Stimulated activated CD8-positive, alpha-beta memory T cell treated with anti-CD3 and anti-CD28 coated beads, Interleukin-7, amount 100 ng/mL, for 48 hours (primary cell): ENCODE data around the gene MROH7.

Experiments
- DNase-seq, 2 donors: peaks; one replicate each; pipeline ENCODE4 v3.0.0-alpha.2; 2020; ENCODE audit warnings: low read depth in 1 of 2; ENCODE audit errors: extremely low read depth in 1 of 2

Gene MROH7

DNA sequence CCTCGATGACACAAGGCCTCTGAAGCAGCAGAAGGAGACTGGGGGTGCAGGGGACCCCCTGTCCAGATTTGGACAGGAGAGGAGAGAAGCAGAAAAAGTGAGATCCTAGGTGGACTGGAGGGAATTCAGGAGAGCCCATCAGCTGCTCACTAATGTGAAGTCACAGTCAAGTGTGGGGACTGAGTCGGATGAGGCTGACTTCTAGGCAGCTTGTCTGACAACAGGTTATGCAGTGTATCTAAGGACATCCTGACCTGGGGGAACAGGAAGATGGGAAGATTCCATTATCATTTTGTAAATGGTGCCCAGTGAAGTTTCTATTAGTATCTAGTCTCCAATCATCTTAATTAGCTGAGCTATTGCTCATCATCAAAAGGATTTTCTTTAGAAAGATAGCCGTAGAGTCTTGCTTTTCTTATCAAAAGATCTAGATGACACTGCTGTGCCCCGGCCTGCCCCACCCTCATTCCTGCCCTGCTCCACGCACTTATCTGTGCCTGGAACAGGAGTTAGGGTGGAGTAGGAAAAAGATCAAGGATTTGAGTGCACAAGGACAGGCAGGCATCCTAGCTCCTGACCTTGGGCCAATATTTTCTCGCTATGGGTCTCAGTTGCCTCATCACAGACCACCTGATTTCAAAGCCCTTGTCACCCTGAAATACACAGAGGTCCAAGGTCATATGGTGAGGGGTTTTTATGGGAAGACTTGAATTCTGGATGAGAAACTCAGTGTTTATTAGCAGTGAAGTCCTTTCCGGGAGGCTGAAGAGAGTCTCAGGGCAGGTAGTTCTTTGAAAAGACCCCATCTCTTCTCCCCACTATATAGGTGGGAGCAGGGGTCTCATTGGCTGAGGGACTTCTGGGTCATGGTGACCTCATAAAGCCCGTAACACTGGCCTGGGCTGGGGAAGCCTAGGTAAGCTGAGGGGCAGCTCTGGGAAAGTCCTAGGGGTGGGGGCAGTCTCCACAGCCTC, at the start of gene MROH7:
Gene MROH7, plus strand, starts transcription at position 924 of the 974 bp plus-strand sequence. CDS start 11,141 bp downstream, outside the sequence.
- DNase-seq = no peak

DNA sequence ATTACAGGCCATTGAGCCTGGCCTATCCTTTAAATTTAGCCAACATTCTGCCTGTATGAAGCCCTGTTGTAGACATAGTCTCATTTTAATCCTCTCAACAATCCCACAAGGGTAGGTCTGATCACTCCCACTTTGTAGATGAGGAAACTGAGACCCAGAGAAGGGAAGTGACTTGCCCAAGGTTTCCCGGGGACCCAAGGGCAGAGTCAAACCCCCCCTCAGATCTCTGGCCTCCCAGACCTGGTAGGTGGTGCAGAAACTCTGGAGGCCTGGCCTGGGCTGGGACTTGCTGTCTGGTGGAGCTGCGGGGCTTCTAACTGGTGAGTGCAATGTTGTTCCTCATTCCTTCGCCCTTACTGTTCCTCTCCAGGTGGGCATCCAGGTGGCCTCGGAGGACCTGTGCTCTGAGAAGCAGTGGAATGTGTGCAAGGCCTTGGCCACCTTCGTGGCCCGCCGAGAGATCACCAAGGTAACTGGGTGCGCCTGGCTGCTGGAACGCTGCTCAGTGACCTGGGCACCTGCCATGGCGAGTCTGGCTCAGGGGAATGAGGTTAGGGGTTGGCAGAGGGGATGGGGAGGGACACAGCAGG, 47.9 kb upstream of the MROH7 start:
- no peak for DNase-seq

- DNase-seq = no peak
Observed at GRCh38 chr1:54594463-54594862, 47.1 kb upstream of the MROH7 start.

DNA sequence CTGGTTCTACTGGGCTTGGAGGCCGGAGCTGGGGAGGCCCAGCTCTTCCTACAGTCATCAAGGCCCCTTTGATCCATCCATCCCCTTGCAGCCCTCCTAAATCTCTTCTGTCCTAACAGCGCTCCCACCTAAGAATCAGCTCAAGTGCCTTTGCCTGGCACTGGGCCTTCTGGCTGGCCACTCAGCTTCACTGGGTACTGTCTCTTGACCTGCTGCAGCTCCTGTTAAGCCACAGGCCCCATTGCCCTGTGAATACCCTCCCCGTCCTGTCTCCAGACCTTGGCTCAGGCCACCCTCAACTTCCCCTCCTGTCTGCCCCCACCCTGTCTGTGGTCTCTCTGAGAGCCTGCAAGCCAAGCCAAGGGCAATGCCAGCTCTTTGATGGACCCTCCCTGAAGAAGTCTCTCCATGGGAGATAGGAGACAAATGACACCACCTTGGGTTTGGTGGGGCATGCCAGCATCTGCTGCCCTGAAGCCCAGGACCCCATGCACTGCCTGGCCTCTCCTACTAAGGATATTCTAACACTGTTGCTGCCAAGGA, 45.6 kb upstream of the MROH7 start:
- DNase-seq = no peak

DNA sequence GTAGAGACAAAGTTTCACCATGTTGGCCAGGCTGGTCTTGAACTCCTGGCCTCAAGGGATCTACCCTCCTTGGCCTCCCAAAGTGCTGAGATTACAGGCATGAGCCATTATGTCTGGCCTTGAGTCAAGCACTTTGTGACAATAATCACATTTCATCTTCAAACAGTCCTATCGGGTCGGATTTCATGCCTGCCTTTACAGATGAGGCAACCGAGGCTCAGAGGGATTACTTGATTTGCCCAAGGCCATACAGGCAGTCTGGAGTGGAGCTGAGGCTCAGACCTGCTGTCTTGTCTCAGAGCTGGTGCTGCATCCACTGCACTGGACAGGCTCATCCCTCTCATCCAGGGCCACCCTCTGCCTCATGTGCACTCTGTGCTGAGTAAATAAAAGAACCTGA, 44.8 kb upstream of the MROH7 start:
- DNase-seq = no peak

DNA sequence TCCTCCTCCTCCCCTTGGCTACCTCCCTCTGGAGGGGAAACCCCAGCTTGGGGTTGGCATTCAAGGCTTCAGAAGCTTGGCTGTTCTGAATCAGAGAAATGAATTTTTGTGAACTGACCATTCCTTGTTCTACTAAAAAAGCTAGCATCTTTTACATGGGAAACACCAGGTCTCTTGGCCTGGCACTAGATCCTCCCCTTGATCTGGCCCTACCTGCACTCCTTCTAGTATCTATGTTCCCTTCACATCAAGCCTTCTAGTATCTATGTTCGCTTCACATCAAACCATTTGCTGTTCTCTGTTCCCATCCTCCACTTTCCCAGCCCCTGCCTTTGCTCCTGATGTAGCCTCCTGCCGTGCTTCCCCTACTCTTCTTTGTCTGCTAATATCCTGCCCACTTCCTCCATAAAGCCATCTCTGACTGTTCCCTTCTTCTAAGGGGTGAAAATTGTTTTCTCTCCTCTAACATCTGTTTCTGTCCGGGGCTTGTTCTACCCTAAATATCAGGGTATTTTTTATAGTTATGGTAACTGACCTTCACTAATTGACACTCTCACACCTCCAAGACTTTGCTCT, 44.0 kb upstream of the MROH7 start:
- DNase-seq = no peak

DNA sequence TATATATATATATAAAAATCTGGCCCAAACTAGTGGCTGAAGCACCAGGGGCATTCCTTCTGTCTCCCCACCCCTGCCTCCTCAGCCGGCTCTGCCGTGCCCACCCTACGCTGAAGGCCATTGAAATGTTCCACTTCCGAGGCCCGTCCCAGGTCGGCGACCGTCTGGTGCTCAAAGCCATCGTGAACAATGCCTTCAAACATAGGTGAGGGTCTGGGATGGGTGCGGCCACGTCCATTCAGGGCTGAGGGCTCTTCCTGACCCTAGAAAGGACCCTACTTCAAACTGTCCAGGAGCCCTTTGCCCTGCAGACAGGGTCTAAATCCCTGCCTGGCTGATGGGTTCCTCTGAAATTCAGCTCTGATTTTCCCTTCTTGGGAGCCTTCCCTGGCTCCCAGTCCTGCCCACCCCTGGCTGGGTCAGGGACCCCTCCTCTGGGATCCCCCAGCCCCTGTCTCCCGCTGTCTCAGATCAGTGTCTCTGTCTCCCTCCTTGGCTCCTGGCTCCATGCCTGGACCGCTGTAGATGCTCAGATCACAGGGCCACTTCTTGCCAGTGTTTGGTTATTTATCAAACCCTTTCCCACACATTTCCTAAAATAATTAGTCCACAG, 42.3 kb upstream of the MROH7 start:
- DNase-seq = no peak

GRCh38 chr1:54600947-54601721, 40.5 kb upstream of the MROH7 start:
- no peak for DNase-seq

DNA sequence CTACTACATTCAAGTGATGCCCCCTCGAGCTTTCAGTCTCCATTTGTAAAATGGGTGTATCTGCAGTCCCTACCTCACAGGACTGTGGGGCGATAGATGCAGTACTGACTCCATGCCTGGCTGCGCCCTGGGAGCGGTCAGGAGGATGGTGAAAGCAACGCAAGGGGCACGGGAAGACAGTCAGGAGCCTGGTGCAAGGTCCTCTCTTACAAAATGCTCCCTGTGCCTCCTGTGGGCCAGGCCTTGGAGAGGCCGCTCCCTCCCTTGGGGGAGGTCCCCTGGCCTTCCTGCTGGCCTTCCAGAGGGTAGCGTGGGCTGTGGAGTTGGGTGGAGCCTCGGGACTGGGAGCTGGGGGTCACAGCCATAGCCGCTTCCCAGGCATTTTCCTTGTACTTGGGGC, 39.9 kb upstream of the MROH7 start:
- DNase-seq = no peak

- DNase-seq = no peak
Observed at GRCh38 chr1:54602554-54602953, 39.0 kb upstream of the MROH7 start.

GRCh38 chr1:54603241-54603640, 38.3 kb upstream of the MROH7 start:
- DNase-seq = no peak

DNA sequence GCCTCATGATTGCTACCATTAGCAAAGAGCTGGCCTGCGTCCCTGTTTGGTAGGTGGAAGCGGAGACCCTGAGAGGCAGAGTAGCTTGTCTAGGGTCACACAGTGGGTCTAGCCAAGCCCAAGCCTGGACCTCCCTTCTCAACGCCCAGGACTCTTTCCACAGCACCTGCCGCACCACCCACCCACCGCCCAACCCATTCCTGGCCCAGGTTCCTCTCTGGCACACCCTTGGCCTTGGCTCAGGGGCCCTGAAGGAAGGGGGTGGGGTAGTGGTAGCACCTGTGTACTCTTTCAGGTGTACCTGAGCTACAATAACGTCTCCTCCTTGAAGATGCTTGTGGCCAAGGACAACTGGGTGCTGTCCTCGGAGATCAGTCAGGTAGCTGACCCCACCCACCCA, 37.5 kb upstream of the MROH7 start:
- DNase-seq = no peak

DNA sequence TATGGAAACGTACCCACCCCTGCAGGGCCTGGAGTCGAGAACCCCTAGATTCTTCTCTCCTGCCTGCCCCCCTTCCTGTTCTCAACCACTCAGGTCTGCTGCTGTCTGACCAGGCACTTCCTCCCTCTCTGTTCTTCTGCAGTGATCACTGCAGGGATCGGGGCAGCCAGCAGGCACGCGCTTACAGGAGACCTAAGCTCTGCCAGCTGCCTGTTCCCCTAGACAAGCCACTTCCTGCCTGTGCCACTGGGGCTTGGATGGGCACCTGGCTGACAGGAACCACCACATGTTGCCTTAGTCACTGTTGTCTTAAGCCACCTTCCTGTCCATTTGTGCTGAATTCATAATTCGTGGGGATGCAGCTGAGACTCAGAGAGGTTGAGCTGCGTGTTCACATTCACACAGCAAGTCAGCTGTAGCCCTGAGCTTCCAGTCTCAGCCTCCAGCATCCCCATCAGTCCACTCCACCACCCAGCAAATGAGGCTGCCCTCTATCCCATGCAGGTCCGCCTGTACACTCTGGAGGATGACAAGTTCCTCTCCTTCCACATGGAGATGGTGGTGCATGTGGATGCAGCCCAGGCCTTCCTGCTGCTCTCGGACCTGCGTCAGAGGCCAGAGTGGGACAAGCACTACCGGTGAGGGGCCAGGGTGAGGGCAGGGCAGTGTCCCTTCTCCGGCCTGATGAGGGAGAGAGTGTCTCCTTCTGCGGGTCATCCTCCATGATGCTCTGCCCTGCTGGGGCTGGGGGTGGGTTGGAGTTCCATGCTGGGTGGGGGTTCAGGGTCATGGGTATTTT, 36.8 kb upstream of the MROH7 start:
- peak in 1 of 2 donors; percentile 7 for DNase-seq

GRCh38 chr1:54606096-54606989, 35.2 kb upstream of the MROH7 start:
- DNase-seq = no peak

GRCh38 chr1:54606990-54607325, 34.6 kb upstream of the MROH7 start:
- DNase-seq = no peak

DNA sequence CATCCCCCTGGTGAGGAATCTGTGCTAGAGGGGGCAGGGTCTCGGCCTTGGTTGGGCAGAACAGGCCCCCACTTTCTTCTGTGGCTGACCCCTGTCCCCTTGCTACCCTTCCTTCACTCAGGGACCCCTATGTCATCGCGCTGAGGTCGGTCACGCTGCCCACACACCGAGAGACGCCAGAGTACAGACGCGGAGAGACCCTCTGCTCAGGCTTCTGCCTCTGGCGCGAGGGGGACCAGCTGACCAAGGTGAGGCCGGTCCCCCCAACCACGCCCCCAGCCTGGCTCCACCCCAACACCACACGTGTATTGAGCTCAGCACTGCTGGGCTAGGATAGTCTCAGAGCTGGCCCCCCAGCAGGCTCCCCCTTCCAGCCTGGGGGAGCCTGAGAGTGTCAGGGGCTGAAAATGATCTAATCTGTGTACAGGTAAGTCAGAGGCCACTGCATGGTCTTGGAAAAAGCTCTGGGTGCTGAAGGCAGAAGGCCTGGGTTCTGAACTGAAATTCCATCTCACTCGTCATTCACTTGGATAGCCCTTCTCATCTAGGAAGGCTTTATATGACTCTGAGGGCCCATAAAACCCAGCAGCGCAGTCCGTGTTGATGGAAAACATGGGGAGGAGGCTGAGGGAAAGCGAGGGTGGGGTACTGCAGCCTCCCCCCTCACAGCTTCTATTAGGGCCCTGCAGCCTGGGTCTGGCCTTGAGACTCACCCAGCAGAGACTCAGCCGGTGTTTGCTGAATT, 33.6 kb upstream of the MROH7 start:
- no peak for DNase-seq

GRCh38 chr1:54608566-54609230, 32.9 kb upstream of the MROH7 start:
- DNase-seq = no peak
